OCI-LY3 (cell line): Measurements from ENCODE around the gene APAF1.

Source experiments
- CTCF ChIP-seq: fragments of 200-600, 300-600 bp; sonication (generic); IDR thresholded peaks from 2 replicates; pipeline ENCODE4 v1.5.1; 2014; ENCODE audit warnings: antibody characterized with exemption, low read length, low read depth
- EZH2phosphoT487 ChIP-seq: fragments of 200-600 bp; shearing (Covaris generic); IDR thresholded peaks from 2 replicates; pipeline ENCODE4 v1.6.1; 2018; ENCODE audit warnings: antibody characterized with exemption, mixed run types, low read depth

- no peak for TF ChIP-seq CTCF
- no peak for TF ChIP-seq EZH2phosphoT487
Measured at GRCh38 chr12:98601924-98602323, 43.2 kb upstream of the APAF1 start.
